Activated naive CD8-positive, alpha-beta T cell treated with anti-CD3 and anti-CD28 coated beads, Interleukin-2, amount 50 U/mL, for 24 hours (primary cell): ENCODE results near the gene TAS2R60.
"Not testable (repeated sequence)": the region's sequence is repeated elsewhere in the genome, so short reads cannot be mapped to it uniquely, and the experiment has no call there.

Experiments used
- ATAC-seq: fragments of 150-1000 bp; cut with Tn5 transposase; one replicate; pipeline ENCODE4 v1.10.0; 2021
- DNase-seq: peaks from one replicate; pipeline ENCODE4 v3.0.0; 2021
- H3K27ac Mint-ChIP-seq: one replicate; pipeline ENCODE4 v1.8.0; 2021; ENCODE audit warnings: mild to moderate bottlenecking, mixed read lengths
- H3K27me3 Mint-ChIP-seq: one replicate; pipeline ENCODE4 v1.8.0; 2021; ENCODE audit warnings: mixed read lengths
- H3K36me3 Mint-ChIP-seq: one replicate; pipeline ENCODE4 v1.8.0; 2021; ENCODE audit warnings: low read depth, mixed read lengths
- H3K4me1 Mint-ChIP-seq: one replicate; pipeline ENCODE4 v1.8.0; 2021; ENCODE audit warnings: mixed read lengths
- H3K4me3 Mint-ChIP-seq: one replicate; pipeline ENCODE4 v1.8.0; 2021; ENCODE audit warnings: mild to moderate bottlenecking, moderate library complexity, mixed read lengths
- H3K9me3 Mint-ChIP-seq: one replicate; pipeline ENCODE4 v1.8.0; 2021; ENCODE audit warnings: mixed read lengths

The TAS2R60 gene

DNA sequence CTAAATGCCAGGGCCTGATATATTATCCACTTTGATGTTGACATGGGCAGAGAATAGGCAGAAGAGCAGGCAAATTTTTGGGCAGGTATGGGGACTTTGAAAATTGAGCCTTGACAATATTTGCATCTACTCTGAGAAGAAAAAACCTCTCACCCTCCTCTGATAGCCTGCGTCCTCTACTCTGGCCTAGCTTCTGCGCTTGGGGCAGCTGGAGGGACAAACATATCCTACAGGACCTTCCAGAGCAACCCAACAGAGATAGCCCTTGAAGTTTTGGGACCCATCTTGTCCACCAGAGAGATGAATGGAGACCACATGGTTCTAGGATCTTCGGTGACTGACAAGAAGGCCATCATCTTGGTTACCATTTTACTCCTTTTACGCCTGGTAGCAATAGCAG is at the start of gene TAS2R60:
Gene TAS2R60, plus strand, starts transcription at position 301 of the 400 bp plus-strand sequence. Its CDS starts 0 bp downstream, at position 301.
- Mint-ChIP-seq H3K4me1 (peaks cover 2% of the 10 kb centered on the region), H3K4me3 (no peak within 1 kb of the TSS), H3K27ac (no peak within 1 kb of the TSS), H3K36me3 (no peaks in the 10 kb centered on the region), H3K27me3 (no peaks in the 10 kb centered on the region), H3K9me3 (no peaks in the 10 kb centered on the region)
- DNase-seq, result no peak
- ATAC-seq, result no peak

- H3K36me3 Mint-ChIP-seq, result peaks cover 14% of the 10 kb centered on the region
- no peak for ATAC-seq
- no peak overlapping the region for H3K27ac Mint-ChIP-seq
- DNase-seq, result no peak
- no peak overlapping the region for H3K4me3 Mint-ChIP-seq
- H3K4me1 Mint-ChIP-seq, result peaks cover 15% of the 10 kb centered on the region
- no peaks in the 10 kb centered on the region for H3K27me3 Mint-ChIP-seq
- no peaks in the 10 kb centered on the region for H3K9me3 Mint-ChIP-seq
Measured at GRCh38 chr7:143394068-143394467, 49.2 kb upstream of the TAS2R60 start.

- Mint-ChIP-seq H3K4me3 (no peak overlapping the region), H3K4me1 (peaks cover 8% of the 10 kb centered on the region), H3K9me3 (no peaks in the 10 kb centered on the region), H3K36me3 (peaks cover 12% of the 10 kb centered on the region), H3K27me3 (no peaks in the 10 kb centered on the region), H3K27ac (no peak overlapping the region)
- DNase-seq (no peak), ATAC-seq (no peak)
Measured at GRCh38 chr7:143394777-143395176, 48.5 kb upstream of the TAS2R60 start.

DNA sequence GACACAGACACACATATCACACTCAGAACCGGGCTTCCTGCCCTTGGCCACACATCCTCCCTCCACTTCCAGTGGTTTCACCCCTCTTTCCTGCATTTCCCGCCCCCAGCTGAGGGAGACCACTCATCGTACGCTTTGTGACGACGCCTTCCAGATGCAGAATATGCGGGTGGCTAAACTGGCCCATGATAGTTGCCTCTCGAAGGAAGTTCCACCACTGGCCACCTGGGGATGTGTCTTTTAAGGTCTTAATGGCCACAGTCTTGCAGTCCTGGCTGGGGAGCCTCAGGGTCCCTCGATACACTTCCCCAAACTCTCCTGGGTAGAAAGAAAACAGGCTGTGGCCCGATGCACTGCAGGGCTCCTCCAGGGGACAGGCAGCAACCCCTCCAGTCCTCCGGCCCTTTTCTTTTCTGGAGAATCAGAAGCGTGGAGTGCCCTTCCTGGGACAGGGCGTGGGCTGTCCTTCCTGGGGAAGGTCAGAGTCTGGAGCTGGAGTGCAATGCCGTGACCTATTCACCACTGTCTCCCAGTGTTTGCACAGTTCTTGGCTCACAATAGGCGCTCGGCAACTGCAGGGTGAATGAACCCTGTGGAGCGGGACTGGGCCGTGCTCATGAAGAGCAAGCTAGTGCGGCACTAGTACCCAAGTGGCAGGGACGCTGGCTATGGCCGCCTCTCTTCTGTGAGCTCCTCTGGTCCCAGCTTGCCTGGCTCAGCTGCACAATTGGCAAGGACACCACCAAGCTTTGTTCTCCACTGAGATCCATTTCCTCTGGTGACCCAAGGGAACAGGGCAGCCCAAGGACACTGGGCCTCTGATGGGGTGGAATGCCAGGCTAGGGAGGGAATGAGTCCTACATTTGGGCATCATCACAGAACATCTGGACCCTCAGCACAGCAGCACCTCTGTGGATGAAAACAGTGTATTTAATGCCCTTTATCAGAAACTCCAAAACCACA is 47.8 kb upstream of the TAS2R60 start:
- H3K4me1 Mint-ChIP-seq, result peaks cover 5% of the 10 kb centered on the region
- H3K9me3 Mint-ChIP-seq, result no peaks in the 10 kb centered on the region
- no peak for ATAC-seq
- H3K4me3 Mint-ChIP-seq, result no peak overlapping the region
- peaks cover 6% of the 10 kb centered on the region for H3K36me3 Mint-ChIP-seq
- H3K27me3 Mint-ChIP-seq, result no peaks in the 10 kb centered on the region
- DNase-seq, result no peak
- H3K27ac Mint-ChIP-seq, result peak overlapping the region; percentile 52

DNA sequence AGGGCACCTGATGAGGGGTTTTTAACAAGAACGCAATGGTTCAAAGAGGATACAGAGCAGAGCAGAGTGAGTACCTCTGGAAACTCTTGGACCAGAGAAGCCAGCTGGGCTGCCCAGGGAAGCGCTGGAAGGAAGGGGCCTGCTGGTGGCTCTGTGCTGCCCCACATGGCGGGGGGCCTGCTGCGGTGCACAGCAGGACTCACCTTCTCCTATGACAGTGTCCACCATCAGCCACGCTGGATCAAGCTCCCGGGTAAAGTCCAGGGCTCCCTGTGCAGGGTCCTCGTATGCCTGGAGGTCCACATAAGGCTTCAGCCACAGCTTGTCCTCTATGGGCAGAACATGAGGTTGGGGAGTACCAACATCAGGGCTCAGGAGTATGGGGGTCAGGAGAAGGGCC is 47.1 kb upstream of the TAS2R60 start:
- Mint-ChIP-seq H3K27me3 (no peaks in the 10 kb centered on the region), H3K27ac (no peak overlapping the region), H3K4me3 (no peak overlapping the region), H3K9me3 (no peaks in the 10 kb centered on the region), H3K36me3 (peaks cover 3% of the 10 kb centered on the region), H3K4me1 (peaks cover 5% of the 10 kb centered on the region)
- DNase-seq (no peak), ATAC-seq (no peak)

- no peak for DNase-seq
- Mint-ChIP-seq H3K27me3 (no peaks in the 10 kb centered on the region), H3K27ac (no peak overlapping the region), H3K4me3 (no peak overlapping the region), H3K4me1 (peaks cover 5% of the 10 kb centered on the region), H3K36me3 (peaks cover 3% of the 10 kb centered on the region), H3K9me3 (no peaks in the 10 kb centered on the region)
- ATAC-seq, result no peak
Measured at GRCh38 chr7:143396625-143397556, 46.4 kb upstream of the TAS2R60 start.

GRCh38 chr7:143397710-143398530 is 45.3 kb upstream of the TAS2R60 start:
- Mint-ChIP-seq H3K4me3 (no peak overlapping the region), H3K4me1 (peaks cover 5% of the 10 kb centered on the region), H3K27me3 (no peaks in the 10 kb centered on the region), H3K36me3 (peaks cover 1% of the 10 kb centered on the region), H3K27ac (no peak overlapping the region), H3K9me3 (no peaks in the 10 kb centered on the region)
- DNase-seq (no peak), ATAC-seq (no peak)

GRCh38 chr7:143398616-143399015 is 44.6 kb upstream of the TAS2R60 start:
- no peak for ATAC-seq

GRCh38 chr7:143399151-143399550 is 44.1 kb upstream of the TAS2R60 start:
- H3K27ac Mint-ChIP-seq, result no peak overlapping the region
- no peaks in the 10 kb centered on the region for H3K27me3 Mint-ChIP-seq
- DNase-seq (no peak), ATAC-seq (no peak)
- no peak overlapping the region for H3K4me3 Mint-ChIP-seq
- peaks cover 10% of the 10 kb centered on the region for H3K4me1 Mint-ChIP-seq
- H3K9me3 Mint-ChIP-seq, result no peaks in the 10 kb centered on the region
- no peaks in the 10 kb centered on the region for H3K36me3 Mint-ChIP-seq

More at GRCh38 chr7:143398616-143399015, 44.6 kb upstream of the TAS2R60 start:
- Mint-ChIP-seq H3K36me3 (no peaks in the 10 kb centered on the region), H3K27me3 (no peaks in the 10 kb centered on the region), H3K9me3 (no peaks in the 10 kb centered on the region), H3K27ac (no peak overlapping the region), H3K4me3 (no peak overlapping the region), H3K4me1 (peaks cover 8% of the 10 kb centered on the region)
- no peak for DNase-seq

DNA sequence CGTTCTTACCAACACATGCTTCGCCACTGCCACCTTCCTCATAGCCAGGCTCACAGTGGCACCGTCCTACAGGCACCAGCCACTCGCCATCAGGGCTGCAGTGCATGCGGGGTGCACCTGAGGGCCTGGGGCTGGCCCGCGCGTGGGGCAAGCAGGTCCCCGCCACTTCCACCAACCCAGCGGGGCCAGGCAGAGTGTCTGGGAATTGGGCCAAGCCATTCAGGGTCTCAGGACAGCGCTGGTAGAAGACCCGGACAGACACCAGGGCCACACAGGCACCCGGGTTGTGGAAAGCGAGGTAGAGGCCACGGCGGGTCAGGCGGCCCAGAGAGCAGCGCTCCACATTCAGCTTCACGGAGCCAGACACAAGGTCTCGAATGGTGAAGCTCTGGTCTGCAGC is 43.6 kb upstream of the TAS2R60 start:
- ATAC-seq, result no peak
- no peak overlapping the region for H3K4me3 Mint-ChIP-seq
- H3K36me3 Mint-ChIP-seq, result no peaks in the 10 kb centered on the region
- peaks cover 13% of the 10 kb centered on the region for H3K4me1 Mint-ChIP-seq
- no peaks in the 10 kb centered on the region for H3K27me3 Mint-ChIP-seq
- no peak for DNase-seq
- H3K27ac Mint-ChIP-seq, result no peak overlapping the region
- H3K9me3 Mint-ChIP-seq, result no peaks in the 10 kb centered on the region

- Mint-ChIP-seq H3K4me3 (no peak overlapping the region), H3K27me3 (no peaks in the 10 kb centered on the region), H3K4me1 (peaks cover 11% of the 10 kb centered on the region), H3K36me3 (no peaks in the 10 kb centered on the region), H3K9me3 (no peaks in the 10 kb centered on the region), H3K27ac (no peak overlapping the region)
- no peak for ATAC-seq
- DNase-seq, result no peak
Measured at GRCh38 chr7:143401265-143401664, 42.0 kb upstream of the TAS2R60 start.

- H3K4me3 Mint-ChIP-seq, H3K9me3 Mint-ChIP-seq, DNase-seq, H3K27ac Mint-ChIP-seq, ATAC-seq, H3K36me3 Mint-ChIP-seq, H3K27me3 Mint-ChIP-seq: not testable (repeated sequence)
- peaks cover 20% of the 10 kb centered on the region for H3K4me1 Mint-ChIP-seq
Measured at GRCh38 chr7:143402233-143402632, 41.0 kb upstream of the TAS2R60 start.

DNA sequence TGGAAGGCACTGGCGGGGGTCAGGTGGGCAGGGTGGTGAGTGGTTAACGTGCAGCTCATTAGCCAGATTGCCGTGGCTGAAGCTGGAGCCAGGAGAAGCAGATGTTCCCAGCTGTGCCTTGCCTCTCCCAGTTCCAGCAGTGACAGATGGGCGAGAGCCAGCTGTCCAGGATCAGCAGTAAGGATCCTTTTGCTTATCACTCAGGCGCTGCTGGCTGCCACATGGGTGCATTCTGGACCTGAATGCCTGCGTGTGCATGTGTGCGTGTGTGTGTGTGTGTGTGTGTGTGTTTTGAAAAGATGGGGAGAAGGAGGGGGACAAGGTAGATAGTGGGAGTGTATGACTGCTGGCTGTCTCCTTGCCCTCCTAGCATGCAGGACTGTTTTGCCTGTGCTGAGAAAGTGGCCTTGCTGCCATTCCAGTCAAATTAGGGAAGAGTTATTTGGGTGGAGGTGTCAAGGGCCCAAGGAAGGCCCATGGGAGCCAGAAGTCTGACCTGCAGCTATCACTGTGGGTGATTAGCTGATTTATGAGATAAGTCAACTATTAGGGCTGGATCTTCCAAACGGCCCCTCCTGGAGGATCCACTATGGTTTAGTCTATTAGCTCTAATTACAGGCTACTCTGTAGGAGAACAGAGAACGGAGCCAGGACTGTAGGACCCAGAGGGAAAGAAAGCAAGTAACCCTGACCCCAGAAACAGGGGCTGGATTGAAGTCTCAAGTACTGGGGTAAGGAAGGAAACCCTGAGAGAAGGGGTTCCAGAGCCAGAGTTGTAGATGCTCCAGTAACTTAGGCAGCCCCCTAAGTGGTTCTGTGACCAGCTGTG is 37.9 kb upstream of the TAS2R60 start:
- H3K4me1 Mint-ChIP-seq, result peaks cover 47% of the 10 kb centered on the region
- H3K9me3 Mint-ChIP-seq, result no peaks in the 10 kb centered on the region
- H3K4me3 Mint-ChIP-seq, result no peak overlapping the region
- H3K27me3 Mint-ChIP-seq, result no peaks in the 10 kb centered on the region
- H3K36me3 Mint-ChIP-seq, result no peaks in the 10 kb centered on the region
- DNase-seq, result no peak
- no peak overlapping the region for H3K27ac Mint-ChIP-seq
- ATAC-seq, result no peak
